DMS114 treated with DMSO at 0.1 percent for 48 hours (cell line): Measurements from ENCODE around the gene PLEKHA7.
"Not testable (repeated sequence)": the region's sequence is repeated elsewhere in the genome, so short reads cannot be mapped to it uniquely, and the experiment has no call there.

ENCODE experiments used
- DNase-seq: peaks from one replicate; lab custom pipeline; 2025; ENCODE audit not compliant: unreplicated experiment; lab: John Stamatoyannopoulos, UW

PLEKHA7 gene

DNA sequence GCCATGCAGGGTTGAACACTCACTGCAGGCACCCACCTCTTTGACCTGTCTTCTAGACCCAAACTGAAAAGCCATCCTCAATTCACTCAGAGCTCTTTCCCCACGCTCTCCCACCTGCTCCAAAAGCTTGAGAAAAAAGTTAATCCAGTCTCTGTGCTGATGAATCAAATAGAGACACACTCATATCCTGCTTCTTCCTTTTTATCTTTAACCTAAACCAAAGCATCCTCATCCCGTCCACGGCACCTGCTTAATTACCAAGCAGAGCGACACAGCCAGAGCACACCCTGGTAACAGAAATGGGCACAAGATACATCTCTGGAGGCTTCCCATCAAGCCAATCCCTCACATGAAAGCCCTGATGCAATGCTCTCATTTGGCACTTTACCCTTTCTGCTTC lies 102.6 kb downstream of the PLEKHA7 start:
- no peak for DNase-seq

DNA sequence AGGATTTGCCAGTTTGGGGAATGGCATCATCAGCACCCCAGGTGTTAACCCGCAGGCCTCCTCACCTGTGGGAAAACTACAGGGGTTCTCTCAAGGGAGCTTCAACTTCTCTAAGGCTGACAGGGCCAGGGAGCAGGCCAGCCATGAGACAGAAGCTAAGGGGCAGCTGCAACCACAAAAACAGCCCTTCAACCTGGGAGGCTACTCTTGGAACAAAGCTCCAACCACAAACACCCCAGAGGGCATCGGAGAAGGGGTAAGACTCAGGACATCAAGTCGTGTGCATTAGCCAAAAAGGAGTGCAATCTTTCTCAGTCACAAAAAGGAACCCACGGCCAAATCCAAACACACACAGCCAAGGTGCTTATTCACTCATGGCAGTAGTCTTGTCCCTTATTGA lies 103.0 kb downstream of the PLEKHA7 start:
- DNase-seq: no peak

DNA sequence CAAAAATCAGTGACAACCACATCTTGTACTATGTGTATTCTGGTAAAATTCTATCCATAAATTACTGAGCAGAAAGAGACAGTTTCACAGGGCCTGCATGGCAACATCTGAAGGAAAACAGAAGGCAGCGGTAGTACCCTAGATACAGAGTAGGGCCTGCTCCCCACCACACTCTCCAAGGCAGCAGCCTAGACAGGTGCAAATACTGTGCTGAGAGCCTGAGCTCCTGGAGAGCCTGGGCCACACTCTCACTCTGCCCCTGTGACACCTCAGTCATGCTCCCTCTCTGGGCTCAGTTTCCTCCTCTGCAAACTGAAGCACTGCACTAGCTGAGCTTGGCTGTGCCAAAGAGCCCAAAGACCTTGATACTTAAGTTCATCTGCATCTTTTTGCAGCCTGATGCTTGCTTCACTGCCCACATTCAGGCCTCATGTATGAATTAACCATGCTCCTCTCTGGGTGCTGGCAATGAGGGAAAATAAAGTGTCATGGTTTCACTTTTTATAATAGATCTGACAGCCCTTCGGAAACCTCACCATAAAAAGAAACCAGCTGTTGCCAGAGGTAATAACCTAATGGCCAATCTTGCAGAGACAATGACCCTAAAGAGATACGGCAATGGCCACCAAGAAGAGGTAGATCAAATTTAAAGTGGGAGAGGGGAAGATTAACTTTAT lies 104.7 kb downstream of the PLEKHA7 start:
- DNase-seq: no peak

DNA sequence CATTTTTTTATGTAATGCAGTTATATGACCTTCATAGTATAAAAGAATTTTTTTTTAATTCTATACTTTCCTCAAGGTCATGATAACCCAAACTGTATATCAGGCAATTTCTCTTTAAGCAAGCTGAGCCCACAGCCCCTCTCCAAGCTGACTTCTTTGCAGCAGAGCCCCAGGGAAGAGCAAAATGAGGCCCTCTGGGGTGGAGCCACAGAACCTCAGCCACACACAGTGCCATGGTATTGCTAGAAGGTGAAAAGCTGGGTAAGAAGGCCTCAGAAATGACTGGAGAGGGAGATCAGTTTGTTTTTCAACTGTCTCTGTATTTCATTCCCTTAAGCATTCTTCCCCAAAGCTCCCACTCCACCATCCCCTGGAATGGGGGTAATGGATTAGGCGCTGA lies 108.8 kb downstream of the PLEKHA7 start:
- DNase-seq: no peak

DNA sequence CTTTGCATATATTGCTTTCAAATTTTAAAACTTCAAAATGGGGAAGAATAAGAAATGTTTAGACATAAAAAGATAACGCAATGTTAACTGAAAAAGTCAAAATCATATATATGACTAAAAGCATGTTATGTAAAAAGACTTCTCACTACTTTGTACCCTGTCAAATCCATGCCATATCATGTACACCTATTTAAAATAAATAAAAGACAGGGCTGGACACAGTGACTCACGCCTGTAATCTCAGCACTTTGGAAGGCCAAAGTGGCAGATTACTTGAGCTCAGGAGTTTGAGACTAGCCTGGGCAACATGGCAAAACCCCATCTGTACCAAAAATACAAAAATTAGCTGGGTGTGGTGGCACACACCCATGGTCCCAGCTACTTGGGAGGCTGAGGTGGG lies 109.5 kb downstream of the PLEKHA7 start:
- DNase-seq: not testable (repeated sequence)

DNA sequence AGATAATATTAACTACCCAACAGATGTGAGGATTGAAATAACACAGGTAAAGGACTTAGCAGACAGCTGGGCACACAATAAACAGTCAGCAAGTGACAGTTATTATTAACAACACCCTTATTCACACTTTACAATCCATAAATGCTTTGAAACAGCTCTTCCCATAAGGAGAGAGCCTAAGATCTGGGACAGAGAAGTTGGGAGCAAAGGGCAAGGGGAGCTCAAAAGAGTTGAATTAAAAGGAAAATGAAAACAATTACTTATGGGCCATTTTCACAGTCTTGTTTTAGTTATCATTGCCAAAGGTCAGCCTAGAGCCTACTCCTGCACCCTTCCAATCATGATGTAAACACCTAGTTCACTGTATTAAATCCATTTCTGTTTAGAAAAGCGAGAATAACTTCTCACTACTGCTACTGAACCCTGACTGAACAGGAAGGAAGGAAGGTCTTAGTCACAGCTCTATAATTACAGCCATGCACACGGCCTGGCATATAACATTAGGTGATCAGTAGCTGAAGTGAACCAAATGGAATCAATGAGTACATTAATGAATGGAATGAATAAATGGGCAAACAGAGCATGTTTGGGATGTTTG lies 111.3 kb downstream of the PLEKHA7 start:
- no peak for DNase-seq

DNA sequence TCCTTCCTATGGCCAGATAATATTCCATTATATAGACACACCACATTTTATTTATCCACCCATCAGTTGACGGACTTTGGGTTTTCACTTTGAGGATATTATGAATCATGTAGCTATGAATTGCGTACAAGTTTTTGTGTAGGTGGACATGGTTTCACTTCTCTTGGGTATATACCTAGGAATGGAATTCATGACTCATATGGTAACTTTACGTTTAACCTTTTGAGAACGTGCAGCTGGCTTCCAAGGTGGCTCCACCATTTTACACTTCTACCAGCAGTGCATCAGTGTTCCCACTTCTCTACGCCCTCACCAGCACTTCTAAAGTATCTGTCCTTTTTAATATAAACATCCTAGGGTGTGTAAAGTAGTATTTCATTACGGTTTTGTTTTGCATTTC lies 112.0 kb downstream of the PLEKHA7 start:
- no peak for DNase-seq

DNA sequence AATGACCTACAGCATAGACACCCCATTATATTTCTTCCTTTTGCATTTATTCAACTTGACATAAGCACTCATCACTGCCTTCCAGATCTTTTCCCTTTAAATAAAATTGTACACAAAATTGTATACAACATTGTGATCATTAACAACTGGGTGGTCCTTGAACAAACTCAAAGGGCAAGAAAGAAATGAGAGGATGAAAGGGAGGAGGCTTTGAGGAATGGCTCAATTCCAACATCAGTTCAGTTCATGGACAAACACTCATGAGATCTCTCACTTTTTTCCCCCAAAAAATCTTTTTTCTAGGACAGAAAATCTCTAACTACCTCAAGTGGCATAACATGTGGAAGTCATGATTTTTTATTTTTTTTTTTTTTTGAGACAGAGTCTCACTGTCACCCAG lies 113.7 kb downstream of the PLEKHA7 start:
- DNase-seq: no peak

DNA sequence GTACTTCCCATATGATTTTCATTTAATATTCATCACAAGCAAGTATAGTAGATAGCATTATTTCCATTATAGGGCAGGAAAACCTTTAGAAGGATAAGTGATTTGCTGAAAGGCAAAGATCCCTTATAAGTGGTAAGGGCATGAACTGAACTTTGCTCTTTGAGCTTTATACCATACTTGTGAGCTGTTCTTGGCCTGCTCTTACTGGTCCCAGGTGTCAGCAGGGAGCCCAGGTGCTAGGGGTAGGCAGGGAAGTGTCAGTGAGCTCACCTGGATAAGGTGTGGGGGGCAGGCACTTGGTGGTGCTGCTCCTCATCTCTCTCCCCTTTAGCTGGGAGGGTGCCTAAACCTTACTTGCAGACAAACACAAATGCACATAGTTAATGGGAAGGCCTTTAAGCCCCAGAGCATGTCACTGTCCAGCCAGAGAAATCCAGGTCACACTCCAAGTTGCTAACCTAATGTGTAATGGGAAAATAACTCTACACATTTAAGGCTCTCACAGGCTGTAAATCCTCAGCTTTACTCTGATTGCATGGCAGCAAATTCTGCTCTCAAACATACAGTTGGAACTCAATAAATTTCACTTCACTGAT lies 114.4 kb downstream of the PLEKHA7 start:
- DNase-seq: no peak

DNA sequence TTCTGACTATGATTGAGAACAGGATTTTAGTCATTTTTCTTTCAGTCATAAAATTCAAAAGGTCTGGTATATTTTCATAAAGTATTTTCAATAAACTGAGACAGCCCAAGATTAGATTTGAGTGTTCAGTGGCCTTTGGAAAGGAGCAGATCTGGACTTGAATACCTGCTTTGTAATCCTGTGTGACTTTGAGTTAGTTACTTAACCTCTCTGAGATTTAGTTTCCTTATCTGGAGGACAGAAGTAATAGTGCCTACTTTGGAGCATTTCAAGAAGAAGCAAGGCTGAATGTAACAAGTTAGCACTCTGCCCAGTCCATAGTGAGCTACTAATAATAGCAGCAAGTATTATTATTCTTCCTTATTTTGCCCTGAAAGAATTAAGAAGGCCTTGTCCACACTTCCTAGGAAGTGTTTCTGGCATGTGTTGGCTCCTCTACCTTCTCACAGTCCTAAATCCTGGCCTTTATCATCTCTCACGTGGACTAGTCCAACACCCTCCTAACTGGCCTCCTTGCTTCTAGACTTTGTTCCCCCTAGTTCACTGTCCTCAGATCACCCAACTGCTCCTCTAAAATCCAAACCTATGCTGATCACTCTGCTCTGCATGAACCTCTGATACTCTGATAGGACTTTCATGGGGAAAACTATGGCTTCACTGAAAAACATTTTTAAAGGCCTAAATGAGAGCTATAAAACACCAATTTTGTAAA lies 115.8 kb downstream of the PLEKHA7 start:
- DNase-seq: no peak

DNA sequence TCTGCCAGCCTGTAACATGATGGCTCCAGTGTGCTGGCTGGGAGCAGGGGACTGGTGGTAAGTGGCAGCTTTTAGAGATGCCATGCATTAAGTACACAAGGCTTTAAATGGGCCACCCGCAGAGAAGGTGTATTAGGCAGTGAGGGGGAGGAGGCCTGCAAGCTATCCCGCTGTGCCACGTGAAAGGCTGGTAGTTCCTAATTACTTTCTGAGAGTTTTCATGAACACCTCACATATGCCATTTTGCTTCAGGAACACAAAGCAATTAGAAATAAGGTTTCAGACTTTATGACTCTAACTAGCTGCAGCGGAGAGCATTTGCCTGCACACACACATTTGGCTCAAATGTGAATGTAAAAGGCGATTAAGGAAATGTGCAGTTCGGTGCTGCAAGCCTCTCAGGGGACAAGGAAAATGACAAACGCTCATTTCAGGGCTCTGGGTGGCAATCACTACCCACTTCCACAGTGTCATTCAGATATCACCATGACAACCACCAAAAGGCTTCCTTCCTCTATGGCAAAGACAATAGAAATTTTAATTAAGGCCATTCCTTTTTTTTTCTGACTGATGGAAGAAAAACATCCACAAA lies 116.6 kb downstream of the PLEKHA7 start:
- DNase-seq: no peak

DNA sequence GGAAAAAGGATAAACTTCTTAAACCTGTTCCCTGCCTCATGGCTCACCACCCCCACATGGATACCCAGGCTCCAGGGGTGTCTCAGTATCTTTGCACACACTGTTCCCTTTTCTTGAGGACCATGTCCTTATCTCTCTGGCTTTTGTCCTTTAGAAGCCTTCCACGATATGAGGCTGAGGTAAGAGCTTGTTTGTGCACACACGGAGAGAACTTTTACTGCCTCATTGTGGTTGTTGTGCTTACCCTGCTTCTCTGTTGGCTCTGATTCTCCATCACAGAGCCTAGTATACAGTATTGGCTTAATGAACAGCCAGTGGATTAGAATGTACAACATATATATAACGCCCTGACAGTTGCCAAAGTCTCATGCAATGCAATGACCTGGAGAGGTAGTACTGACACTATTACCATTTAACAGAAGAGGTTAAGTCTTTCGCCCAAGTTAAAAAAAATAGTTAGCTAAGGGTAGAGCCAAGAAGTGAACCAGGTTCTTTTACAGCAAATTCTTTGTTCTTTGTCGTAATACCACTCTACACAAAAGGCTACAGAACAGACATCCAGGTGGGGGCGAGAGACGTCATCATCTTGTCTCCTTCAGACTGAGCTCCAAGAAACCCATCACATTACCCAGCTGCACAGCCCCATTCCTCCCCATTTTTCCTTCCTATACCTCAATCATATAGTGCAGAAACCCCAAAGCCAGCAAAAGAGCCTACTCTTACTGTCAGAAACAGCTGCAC lies 117.3 kb downstream of the PLEKHA7 start:
- no peak for DNase-seq

DNA sequence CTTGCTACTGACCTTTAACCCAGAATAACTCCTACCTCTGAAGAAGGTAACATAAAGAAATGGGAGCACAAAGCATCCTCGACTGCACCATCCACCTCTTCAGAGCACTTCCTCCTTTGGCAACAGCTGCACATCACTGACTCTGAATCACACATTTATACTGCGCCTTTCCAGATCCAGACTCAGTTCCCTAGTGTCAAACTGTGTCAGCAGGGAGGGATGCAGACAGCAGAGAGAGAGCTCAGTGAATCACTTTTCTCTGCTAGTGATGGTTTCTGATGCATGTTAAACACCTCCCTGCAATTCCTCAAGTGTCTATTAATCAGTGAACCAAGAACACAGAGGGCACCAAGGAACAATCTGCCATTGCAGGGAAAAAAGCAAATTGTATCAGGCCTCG lies 118.9 kb downstream of the PLEKHA7 start:
- DNase-seq: no peak

DNA sequence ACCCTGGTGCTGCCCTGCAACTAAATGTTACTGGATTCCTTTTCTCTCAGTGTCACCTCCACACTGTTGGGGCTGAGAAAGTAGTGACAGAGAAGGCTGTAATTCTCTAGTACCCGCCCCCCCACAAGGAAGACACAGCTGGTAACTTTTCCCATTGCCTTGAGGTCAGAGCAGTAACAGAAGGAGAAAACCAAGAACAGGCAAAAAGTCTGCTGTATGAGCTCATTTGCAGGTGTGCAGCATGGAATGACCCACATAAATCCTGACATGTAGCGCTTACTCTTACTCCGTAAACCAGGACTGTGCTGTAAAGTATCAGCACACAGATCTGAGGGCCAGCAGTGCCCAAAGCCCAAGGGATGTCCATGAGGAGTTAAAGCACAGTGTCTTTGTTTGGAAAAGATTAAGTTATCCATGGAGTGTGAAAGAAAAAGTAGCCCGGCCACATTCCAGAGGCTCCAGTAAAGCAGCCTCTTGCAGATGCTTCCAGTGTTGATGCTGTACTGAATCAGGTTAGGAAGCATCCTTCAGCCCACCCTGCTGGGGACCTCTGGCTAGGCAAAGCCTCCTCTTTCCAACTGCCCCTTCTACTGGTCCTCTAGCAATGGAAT lies 120.7 kb downstream of the PLEKHA7 start:
- DNase-seq: no peak

DNA sequence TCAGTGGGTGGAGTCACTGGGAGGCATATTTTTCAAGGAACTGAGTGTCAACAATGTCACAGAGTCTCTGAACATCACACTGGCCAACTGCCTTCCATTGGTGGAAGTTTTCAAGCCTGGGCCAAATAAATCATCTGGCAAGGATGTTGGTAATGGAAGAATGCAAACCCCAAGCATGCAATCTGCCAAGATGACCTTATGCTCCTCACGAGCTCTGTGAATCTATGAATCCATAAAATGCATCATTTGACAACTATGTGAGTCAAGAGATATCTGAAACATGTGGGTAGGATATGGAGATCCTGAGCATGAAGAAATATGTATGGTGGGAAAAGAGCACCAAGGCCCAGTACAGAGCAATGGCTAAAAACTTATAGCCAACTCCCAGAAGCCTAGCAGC lies 122.2 kb downstream of the PLEKHA7 start:
- no peak for DNase-seq

DNA sequence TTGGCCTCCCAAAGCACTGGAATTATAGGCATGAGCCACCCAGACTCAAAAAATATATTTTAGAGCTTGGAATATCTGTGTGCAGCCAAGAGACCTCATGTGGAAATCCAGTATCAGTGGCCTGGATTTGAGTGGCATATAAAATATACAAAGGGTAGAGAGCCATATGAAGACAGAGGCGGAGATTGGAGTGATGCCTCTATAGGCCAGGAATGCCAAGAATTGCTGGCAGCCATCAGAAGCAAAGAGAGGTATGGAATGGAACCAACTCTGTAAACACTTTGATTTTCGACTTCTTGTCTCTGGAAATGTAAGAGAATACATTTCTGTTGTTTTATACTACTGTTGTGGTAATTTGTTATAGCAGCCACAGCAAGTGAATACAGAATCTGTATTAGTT lies 123.0 kb downstream of the PLEKHA7 start:
- no peak for DNase-seq

DNA sequence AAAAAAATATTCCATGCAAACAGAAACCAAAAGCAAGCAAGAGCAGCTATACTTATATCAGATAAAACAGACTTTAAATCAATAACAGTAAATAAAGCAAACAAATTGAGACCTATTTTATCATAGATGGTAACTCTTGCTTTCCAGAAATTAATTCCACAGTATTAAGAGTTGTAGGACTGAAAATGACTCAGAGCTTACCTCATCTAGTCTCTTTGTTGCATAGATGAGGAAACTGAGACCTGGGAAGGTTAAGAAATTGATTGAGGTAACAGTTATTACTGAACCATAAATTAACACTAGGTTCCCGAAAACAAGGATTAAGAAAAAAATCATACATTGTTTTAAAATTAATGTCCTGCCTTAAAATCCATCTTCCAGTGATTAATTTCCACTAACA lies 123.8 kb downstream of the PLEKHA7 start:
- no peak for DNase-seq

DNA sequence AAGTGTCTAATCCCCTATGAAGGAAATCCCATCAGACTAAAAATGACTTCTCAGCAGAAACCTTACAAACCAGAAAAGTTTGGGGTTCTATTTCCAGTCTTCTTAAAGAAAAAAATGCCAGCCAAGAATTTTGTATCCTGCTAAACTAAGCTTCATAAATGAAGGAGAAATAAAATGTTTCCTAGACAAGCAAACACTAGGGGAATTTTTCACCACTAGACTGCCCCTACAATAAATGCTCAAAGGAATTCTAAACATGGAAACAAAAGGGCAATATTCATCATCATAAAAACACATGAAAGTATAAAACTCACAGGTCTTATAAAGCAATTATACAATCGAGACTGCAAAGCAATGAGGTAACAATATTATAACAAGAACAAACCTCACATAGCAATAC lies 124.3 kb downstream of the PLEKHA7 start:
- no peak for DNase-seq

DNA sequence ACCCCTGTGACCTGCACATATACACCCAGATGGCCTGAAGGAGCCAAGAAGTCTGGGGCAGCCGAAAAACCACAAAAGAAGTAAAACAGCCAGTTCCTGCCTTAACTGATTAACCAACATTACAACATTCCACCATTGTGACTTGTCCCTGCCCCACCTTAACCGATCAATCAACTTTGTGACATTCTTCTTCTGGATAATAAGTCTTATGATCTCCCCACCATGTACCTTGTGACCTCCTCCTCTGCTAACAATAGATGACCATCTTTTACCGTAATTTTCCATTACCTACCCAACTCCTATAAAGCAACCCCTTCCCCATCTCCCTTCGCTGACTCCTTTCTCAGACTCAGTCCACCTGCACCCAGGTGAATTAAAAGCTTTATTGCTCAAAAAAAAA lies 125.2 kb downstream of the PLEKHA7 start:
- not testable (repeated sequence) for DNase-seq

DNA sequence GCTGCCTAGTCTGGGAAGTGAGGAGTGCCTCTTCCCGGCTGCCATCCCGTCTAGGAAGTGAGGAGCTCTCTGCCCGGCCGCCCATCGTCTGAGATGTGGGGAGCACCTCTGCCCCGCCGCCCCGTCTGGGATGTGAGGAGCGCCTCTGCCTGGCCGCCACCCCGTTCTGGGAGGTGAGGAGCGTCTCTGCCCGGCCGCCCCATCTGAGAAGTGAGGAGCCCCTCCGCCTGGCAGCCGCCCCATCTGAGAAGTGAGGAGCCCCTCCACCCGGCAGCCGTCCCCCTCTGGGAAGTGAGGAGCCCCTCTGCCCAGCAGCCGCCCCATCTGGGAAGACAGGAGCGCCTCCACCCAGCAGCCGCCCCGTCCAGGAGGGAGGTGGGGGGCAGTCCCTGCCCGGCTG lies 126.3 kb downstream of the PLEKHA7 start:
- not testable (repeated sequence) for DNase-seq

DNA sequence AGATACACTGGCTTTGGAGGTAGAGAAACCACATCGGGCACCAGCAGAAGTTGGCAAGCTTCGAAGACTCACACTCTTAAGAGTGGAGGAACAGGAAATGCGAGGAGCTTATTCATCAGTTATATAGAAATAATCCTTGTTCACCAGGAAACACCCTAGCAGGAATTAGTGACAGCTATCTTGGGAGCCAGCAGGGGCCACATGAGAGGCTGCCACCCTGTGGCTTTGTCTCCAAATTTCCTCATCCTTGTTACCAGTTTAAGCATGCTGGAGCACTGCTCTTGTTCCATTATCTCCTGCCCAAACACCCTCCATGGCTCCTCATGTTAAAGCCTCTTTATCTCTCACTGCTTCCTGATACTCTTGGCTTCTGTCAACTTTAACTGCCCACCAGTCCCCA lies 131.0 kb downstream of the PLEKHA7 start:
- no peak for DNase-seq
